OCI-LY7 (cell line): ENCODE measurements around the gene HERC2.
"Not testable (repeated sequence)": the region's sequence is repeated elsewhere in the genome, so short reads cannot be mapped to it uniquely, and the experiment has no call there.

ENCODE experiments used
- EZH2phosphoT487 ChIP-seq: fragments of 200-600 bp; sonication (generic); IDR thresholded peaks from 2 replicates; pipeline ENCODE4 v1.6.1; 2018; ENCODE audit warnings: low read depth, borderline replicate concordance, mild to moderate bottlenecking, mixed run types, antibody characterized with exemption, low read length, moderate library complexity, mixed read lengths
- TF ChIP-seq, protein P1 (sequence below): fragments of 200-600 bp; sonication (generic); conservative IDR thresholded peaks from 2 replicates; pipeline ENCODE4 v1.5.1; 2014; ENCODE audit warnings: mild to moderate bottlenecking, antibody characterized with exemption, low read length, moderate library complexity, mixed read lengths

DNA sequence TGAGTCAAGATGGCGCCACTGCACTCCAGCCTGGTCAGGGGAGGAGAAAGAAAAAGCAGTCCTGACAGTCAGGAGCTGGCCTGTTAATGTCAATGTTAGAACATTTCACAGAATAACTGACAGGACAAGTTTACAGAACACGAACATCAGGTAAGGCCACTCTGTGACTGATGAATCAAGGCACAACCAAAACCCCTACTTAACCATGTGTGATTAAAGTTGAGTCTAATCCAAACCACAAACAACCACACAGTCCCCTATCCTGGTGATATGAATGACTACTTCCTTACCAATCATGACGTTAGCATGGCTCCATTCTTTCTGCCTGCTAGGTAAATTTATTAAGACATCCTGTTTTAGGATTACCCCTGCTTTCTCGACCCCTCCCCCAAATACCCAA lies 124.3 kb downstream of the HERC2 start:
- TF ChIP-seq, protein P1, sequence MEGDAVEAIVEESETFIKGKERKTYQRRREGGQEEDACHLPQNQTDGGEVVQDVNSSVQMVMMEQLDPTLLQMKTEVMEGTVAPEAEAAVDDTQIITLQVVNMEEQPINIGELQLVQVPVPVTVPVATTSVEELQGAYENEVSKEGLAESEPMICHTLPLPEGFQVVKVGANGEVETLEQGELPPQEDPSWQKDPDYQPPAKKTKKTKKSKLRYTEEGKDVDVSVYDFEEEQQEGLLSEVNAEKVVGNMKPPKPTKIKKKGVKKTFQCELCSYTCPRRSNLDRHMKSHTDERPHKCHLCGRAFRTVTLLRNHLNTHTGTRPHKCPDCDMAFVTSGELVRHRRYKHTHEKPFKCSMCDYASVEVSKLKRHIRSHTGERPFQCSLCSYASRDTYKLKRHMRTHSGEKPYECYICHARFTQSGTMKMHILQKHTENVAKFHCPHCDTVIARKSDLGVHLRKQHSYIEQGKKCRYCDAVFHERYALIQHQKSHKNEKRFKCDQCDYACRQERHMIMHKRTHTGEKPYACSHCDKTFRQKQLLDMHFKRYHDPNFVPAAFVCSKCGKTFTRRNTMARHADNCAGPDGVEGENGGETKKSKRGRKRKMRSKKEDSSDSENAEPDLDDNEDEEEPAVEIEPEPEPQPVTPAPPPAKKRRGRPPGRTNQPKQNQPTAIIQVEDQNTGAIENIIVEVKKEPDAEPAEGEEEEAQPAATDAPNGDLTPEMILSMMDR: not testable (repeated sequence)
- TF ChIP-seq EZH2phosphoT487: not testable (repeated sequence)
